Uterus (tissue), 2 donors: ENCODE results near the gene ATF7IP2.

Experiments used
- CTCF ChIP-seq, 4 experiments: fragments of 200-600 bp in 2 of 4; fragments of 450-650 bp in 2 of 4; sonication (generic) in 2 of 4; IDR thresholded peaks; one replicate each; pipeline ENCODE4 v1.5.1; 2016 to 2019; ENCODE audit warnings: antibody characterized with exemption in 4 of 4, mild to moderate bottlenecking in 2 of 4, moderate library complexity in 1 of 4
- POLR2A ChIP-seq, 2 donors: fragments of 450-650 bp; IDR thresholded peaks; one replicate each; pipeline ENCODE4 v1.6.1; 2016; ENCODE audit warnings: antibody characterized with exemption in 2 of 2, mild to moderate bottlenecking in 1 of 2, moderate library complexity in 1 of 2

GRCh38 chr16:10349851-10350250 is 36.0 kb upstream of the ATF7IP2 start:
- no peak for TF ChIP-seq CTCF (IDR thresholded peaks at IDR 0.05)
- TF ChIP-seq POLR2A (IDR thresholded peaks at IDR 0.05), result no peak
